HG03558 (cell line): Measurements from ENCODE around the gene NACC1.

Source experiments
- ATAC-seq: cut with Tn5 transposase; IDR thresholded peaks from one replicate; pipeline ENCODE4 v1.9.1; 2021; ENCODE audit warnings: moderate number of reproducible peaks; ENCODE audit not compliant: unreplicated experiment; ENCODE audit errors: extremely low read depth

NACC1 gene

DNA sequence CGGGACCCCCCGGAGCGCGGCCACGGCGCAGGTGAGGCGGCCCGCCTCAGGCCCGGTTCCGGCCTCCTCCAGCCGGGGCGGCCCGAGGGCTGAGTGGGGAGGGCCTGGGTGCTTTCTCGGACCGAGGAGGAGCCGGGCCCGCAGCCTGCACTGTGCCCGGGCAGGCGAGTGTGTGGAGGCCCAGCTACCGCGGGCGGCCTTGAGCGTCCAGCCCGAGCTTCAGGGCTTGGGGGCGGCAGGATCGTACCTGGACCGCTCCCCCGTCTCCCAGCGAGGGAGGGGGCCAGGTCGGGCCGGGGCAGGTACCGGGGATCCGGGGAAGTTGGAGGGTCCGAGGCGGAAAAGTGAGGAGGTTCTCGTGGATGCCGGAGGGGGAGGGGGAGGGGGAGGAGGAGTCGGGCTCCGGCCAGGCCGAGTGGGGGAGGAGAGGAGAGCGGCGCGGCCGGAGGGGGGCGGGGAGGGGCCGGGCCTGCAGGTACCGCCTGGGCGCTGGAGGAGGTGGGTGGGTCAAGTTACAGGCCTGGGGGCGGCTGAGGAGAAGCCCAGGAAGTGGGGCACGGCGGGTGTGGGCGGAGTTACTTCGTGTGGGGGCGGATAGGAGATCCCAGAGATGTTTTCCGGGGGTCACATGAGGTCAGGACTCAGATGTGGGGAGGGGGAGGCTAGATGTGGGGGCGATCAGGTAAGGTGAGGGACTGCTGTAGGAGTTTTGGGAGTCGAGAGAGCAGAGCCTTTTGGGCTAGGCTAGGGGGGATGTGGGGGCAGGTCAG, 545 bp downstream of the NACC1 start:
- ATAC-seq, result peak; percentile 5

DNA sequence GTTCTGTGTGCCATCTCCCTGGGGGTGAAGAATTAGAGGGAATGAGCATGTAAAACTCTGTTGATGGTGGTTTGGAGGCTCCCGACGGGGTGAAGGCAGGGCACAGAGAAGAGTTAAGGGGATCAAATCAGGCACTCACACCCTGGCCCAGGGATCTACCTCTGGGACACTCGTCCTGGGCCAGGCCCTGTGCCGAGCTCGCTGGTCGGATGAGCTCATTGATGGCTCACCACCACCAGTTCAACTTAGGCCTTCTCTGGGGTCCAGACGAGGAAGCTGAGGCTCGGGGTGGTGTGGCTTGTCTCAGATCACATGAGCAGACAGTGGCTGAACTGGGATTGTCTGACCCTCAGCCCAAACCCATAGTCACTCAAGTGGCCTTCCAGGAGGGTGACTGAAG, 1.6 kb downstream of the NACC1 start:
- no peak for ATAC-seq

DNA sequence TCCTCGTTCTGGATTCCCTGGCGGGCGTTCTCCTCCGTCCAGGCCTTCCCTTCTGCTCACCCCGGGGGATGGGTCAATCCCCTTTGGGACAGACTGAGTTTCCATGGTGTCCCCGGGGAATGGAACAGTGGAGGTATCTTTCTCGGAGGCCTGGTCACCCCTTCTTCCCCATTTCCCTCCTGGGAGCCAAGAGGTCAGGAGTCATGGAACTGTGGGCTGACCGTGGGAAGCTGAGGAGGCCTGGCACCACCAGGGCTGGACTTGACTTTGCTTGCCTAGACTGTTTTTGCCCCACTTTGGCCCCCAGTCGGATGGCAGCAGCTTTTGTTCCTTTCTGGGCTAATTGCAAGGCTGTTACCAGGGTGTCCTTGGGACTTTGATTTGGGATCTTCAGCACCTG, 2.0 kb downstream of the NACC1 start:
- ATAC-seq, result no peak

DNA sequence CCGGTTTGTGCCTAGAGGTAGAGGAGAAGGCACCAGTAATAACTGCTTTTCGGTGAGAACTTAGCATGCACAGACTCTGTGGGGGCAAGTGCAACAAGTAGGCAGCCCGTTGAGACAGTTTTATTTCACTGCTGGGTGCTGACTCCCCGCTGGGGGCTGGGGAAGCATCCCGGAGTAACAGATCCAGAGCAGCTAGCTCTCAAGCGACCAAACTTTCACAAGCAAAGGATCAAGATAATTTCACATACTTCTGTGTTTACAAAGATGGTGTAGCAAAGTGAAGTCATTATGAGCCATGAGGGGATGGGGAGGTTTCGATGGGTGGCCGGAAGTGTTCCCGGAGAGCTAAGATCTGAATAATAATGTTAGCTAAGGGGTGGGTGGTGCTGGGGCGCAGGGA, 2.8 kb downstream of the NACC1 start:
- no peak for ATAC-seq

DNA sequence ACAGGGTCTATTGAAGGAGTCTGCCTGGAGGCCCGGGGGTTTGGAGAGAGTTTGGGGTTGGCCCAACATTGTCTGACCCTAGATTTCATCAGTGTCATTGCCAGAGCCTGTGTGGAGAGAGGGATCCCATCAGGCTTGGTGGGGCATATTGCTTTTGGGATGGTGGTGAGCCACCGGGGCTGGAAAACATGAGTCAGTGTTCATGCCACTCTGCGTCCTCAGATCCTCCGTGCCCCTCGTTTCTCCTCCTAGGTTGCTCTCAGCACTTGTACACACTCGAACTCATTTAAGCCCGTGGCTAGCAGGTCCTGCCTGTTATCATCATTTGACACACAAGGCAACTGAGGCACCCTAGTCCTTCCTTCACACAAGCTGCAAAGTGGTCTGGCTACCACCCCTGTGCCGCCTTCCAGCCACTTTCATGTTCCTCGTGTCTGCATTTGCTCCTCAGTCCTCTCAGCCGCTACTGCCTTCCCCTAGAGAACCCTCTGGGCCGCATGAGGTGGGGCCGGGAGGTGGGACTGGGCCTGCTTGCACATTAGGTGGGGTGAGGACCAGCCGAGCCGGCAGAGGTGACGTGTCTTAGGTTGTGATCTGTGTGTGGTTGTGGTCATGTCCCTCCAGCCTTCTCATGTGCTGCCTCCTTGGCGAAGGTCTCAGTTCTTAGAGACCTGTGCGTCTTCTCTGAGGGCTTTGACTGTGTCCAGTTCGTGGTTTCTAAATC, 3.6 kb downstream of the NACC1 start:
- ATAC-seq, result no peak

DNA sequence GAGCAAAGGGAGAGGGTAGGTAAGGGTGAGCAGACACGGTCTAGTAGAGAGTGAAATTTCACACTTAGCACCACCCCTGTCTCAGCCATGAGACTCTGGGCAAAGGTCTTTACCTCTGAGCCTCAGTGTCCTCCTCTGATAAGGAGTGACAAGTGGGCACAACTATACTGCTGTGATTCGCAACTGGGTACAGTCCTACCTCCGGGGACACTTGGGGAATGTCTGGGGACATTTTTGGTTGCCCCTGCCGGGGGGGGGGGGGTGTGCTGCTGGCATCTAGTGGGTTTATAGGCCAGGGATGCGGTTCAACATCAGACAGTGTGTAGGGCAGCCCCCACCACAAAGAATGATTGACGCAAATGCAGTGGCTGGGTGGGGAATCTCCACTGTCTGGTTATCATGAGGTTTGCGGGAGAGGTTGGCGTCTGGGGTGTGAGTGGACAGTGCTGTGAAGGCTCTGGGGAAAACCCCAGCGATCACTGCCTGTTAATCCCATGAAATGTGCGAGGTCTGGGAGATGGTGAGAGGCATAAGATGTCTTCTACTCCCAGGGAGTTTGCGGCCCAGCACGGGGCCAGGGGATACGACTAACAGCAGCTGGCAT, 4.3 kb downstream of the NACC1 start:
- ATAC-seq, result no peak

DNA sequence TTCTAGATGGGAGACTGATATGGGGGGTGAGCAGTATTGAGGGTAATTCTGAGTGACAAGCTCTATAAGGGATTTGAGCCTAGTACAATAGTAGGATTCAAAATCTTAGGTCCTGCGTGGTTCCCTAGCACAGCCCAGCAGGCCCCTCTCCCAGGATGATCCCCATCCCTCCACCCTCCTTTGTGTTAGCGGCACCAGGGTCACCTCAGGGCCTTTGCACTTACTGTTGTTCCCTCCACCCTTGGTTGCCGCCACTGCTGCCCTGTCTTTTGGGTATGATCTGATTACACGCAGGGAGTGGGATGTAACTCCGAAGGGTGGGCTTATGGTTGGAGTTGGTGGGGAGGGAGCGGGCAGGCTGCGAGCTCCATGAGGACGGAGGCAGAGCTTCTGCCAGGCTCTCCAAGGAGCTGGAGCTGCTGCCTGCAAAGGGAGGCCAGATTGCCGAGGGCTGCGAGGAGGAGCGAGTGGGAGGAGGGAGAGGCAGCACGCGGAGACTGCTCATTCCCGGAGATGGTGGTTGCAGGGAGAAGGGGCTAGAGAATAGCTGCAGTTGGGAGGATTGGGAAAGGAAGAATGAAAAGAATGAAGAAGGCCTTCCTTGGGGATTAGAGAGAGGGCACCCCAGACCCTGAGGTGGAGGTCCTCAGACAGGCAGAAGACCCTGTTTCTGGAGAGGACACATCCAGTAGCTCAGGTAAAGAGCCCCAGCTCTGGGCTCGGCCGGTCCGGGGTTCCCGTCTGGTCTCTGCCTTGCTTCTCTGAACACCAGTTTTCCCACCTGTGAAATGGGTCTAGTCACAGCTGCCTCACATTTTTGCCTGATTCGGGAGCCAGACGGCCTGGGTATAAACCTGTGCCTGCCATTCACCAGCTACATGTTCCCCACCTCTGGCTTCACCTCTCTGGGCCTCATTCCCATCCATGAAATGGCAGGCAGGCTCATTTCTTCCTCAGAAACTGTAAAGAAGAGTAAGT, 5.2 kb downstream of the NACC1 start:
- ATAC-seq, result no peak

DNA sequence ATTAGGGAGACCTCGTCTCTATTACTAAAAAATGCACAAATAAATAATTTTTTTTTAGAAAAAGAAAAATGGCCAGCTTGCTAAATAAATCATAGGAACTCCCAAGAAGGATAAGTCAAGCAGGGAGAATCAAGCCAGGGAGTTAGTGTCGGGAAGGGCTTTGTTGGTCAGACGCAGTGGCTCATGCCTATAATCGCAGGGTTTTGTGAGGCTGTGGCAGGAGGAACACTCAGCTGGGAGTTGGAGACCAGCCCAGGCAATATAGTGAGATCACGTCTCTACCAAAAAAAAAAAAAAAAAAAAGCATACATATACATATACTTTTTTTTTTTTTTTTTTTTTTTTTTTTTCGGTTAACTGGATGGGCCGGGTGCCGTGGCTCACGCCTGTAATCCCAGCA, 9.0 kb downstream of the NACC1 start:
- ATAC-seq, result no peak

DNA sequence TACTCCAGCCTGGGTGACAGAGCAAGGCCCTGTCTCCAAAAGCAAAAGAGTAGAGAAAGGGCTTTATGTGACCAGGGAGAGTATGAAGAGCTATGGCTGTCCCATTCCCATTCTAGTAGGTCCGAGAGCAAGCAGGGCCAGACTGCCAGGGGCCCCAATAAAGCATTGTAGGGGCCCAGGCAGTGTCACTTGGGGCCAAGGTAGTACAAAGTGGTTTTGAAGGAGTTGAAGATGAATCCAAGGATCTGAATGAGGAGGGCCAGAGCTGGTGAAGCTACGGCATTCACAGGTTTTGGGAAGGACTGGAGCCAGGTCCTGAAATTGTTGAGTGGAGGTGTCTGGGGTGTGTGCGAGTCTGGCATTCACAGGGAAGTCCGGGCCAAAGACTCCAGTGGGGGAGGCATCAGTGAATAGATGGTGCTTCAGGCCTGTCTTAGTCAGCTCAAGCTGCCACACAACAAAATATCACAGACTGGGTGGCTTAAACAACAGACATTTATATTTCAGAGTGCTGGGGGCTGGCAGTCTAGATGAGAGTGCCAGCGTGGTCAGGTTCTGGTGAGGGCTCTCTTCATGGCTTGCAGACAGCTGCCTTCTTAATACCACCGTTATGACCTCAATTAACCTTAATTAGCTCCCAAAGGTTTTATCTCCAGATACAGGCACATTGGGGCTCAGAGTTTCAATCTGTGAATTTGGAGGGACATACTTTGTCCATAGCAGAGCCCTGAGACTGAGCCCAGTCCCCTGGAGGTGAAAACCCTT, 9.9 kb downstream of the NACC1 start:
- no peak for ATAC-seq

DNA sequence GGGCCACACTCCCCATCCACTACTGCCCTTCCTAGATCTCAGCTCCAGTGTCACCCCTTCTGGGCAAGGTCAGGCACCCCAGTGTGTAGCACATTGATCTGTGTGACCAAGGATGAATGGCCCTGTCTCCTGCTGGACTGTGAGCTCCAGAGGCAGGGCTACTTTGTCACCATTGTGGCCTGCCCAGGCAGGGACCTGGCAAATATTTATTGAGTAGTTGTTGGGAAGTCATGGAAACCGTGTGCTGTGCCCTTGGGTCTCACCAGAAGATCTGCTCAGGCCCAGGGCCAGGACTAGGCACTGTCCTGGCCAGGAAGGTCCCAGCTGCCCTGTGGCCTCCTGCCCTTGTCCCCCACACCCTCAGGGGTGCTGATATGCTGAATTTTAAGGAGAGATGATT, 10.5 kb downstream of the NACC1 start:
- no peak for ATAC-seq

DNA sequence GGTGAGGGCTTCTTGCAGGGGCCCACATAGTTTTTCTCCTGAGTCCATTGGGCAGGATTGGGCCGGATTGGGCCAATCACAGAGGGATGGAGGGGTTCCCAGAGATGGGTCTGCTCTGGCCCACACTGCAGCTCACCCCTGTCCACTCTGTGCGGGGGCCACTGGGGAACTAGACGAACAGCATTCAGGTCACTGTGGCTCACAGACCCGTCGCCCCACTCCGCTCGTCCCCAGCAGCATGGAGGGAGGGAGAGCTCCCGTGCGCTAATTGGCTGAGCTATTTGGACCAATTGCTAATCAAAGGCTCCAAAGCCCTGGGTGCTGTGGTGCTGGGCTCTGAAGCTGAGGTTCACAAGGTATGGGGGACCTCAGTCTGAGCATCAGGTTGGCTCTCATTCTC, 11.3 kb downstream of the NACC1 start:
- ATAC-seq, result no peak

DNA sequence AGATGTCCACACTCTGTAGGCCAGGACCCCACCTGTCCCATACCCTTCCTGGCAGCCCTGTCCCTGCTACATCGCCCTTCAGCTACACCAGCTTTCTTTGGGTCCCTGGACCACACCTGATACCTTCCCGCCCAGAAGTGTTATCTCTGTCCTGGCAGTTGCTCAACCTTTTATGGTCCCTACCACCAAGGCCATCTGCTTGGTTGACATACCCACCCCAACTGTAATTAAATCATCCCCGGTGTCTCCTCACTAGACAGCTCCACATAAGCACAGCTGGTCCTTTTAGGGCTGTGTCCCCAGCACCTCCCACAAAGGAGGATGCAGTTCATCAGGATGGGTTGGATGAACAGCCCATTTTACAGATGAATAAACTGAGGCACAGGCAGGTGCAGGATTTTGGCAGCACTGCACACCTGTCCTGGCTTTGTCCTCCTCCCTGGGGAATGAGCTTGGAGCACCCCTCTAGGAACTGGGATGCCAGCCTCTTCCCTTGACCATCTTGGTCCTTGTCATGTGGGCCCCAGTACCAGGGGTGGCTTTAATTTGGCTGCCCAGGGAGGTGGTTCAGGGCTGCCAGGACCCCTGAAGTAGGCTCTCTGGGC, 12.9 kb downstream of the NACC1 start:
- no peak for ATAC-seq

DNA sequence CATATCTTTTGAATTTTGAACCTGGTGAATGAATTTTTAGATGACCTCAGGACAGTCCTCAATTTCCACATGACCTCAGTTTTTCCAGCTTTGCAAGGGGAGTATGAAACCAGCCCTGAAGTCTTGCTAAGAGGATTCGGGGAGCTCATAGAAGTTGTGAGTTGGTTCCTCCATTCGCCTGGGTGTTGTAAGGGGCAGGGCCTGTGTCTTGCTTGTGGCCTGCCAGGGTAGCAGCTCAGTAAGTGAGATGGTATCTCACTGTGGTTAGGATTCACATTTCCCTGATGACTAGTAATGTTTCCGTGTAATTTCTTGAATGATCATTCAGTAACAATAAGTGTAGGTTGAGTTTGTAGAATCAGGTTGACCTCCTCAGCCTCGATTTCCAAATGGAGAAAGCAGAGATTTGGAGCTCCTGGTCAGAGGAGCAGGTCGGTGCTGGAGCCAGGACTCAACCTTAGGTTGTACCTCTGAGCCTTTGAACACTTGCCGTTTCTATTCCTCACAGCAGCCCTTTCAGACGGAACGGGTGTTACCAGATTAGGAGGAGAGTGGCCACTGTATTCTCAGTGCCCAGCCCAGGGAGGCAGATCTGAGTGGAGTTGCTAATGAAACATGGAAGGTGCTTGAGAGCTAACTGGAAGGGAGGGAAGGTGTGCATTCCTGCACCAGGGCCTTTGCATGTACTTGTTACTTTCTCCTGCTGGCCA, 14.6 kb downstream of the NACC1 start:
- ATAC-seq, result no peak

DNA sequence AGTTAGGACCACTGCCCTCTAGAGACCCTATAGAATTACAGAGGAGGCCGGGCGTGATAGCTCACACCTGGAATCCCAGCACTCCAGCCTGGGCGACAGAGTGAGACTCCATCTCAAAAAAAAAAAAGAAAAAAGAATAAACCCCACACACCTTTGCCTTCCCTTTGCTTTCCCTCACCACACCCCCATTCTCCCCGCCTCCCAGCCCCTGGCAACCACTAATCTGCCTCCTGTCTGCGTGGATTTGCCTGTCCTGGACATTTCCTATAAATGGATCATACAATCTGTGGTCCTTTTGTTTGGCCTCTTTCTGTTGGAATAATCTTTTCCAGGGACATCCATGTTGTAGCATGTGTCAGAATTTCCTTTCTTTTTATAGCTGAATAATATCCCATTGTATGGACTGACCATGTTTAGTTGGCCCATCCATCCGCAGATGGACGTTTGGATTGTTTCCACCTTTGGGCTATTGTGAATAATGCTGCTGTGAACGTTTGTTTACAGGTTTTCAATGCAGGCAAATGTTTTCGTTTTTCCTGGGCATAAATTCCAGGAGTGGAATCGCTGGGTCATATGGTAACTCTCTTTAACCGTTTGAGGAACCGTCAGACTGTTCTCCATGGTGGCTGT, 15.3 kb downstream of the NACC1 start:
- ATAC-seq, result no peak

DNA sequence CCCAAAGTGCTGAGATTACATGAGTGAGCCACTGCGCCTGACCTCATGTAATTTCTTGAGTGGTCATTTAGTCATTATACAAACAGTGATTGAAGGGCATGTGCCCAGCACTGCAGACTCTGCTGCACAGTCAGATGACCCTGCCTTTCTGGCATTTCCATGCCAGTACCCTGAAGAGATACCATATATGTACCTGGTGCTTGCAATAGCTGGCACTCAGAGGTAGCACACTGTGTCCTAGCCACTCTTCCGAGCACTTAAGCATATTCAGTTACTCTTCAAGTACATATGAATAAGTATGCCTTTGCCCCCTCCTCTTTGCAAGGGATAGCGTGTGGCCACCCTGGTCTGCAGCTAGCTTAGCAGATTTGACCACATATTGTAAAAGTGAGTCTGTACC, 16.6 kb downstream of the NACC1 start:
- ATAC-seq, result no peak

DNA sequence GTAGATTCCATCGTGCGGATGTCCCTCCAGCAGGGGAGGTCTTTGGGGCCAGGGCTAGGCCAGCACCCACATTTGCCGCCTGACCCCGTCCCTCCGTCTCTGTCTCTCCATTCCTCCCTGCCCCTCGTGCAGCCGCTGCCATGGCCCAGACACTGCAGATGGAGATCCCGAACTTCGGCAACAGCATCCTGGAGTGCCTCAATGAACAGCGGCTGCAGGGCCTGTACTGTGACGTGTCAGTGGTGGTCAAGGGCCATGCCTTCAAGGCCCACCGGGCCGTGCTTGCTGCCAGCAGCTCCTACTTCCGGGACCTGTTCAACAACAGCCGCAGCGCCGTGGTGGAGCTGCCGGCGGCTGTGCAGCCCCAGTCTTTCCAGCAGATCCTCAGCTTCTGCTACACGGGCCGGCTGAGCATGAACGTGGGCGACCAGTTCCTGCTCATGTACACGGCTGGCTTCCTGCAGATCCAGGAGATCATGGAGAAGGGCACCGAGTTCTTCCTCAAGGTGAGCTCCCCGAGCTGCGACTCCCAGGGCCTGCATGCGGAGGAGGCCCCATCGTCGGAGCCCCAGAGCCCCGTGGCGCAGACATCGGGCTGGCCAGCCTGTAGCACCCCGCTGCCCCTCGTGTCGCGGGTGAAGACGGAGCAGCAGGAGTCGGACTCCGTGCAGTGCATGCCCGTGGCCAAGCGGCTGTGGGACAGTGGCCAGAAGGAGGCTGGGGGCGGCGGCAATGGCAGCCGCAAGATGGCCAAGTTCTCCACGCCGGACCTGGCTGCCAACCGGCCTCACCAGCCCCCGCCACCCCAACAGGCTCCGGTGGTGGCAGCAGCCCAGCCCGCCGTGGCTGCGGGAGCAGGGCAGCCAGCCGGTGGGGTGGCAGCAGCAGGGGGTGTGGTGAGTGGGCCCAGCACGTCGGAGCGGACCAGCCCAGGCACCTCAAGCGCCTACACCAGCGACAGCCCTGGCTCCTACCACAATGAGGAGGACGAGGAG, 17.3 kb downstream of the NACC1 start:
- ATAC-seq, result no peak

DNA sequence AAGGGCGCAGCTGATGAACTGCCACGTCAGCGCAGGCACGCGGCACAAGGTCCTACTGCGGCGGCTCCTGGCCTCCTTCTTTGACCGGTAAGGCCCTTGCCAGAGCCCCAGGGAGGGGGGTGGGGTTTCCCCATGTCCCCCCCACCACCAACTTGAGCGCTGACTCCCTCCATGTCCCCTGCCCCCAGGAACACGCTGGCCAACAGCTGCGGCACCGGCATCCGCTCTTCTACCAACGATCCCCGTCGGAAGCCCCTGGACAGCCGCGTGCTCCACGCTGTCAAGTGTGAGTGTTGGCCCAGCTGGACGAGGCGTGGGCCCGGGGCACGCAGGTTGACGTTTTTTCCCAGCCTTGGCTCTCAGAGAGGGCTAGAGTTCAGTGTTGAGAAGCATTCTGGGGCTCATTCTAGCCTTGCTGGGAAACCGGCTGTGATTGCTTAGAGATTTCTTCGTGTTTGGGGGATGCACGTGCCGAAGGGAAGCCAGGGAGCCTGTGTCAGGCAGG, 19.3 kb downstream of the NACC1 start:
- no peak for ATAC-seq
